ENCODE data around the gene TIMELESS.

GRCh38 chr12:56382611-56383010, 66.6 kb downstream of the TIMELESS start:
- TF ChIP-seq GATA2 (IDR thresholded peaks at IDR 0.05; ENCODE audit: low read depth, low read length) (no peak), GATA3 (IDR thresholded peaks at IDR 0.05; ENCODE audit: low read depth, low read length) (no peak)
